HL-60/S4 treated with retinoic acid at 250 ng/mL for 4 days and 3 days (cell line): Measurements from ENCODE around the gene ACTL6B.
"Not testable (repeated sequence)": the region's sequence is repeated elsewhere in the genome, so short reads cannot be mapped to it uniquely, and the experiment has no call there.

ENCODE experiments used
- in situ Hi-C: fragments of 300-500 bp; cut with MboI; formaldehyde crosslinking; loops from 2 replicates; pipeline ENCODE4 v1.7.0; 2022; ENCODE audit warnings: low sequenced_read_pairs

The ACTL6B gene

GRCh38 chr7:100673302-100673941 is 17.2 kb upstream of the ACTL6B start, which contains the start of gene GNB2:
TSS of gene GNB2 (plus strand) at chr7:100673740. CDS start at chr7:100676266, 2,526 bp downstream.
- in situ Hi-C loops = no loop called here

- in situ Hi-C loops = no loop called here
Measured at GRCh38 chr7:100671353-100672327, 15.4 kb upstream of the ACTL6B start.

DNA sequence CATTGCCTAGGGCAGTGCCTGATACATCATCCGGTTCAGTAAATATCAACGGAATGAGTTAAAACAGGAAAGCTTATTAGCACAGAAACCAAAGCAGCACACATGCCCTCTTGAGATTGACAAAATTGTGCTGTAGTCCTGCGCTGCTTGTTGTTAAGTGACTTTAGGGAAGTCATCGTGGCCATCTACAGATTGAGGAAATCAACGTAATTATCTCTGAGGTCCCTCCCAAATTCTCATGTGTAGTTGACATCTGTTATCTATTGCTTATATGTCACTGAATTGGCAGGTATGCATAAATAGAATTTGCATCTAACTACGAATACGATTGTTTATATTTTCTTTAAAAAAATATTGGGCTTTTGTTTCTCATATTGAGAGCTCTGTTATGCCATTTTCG is 13.8 kb upstream of the ACTL6B start:
- in situ Hi-C loops = no loop called here

- in situ Hi-C loops = not testable (repeated sequence)
Measured at GRCh38 chr7:100669106-100669505, 12.9 kb upstream of the ACTL6B start.

- in situ Hi-C loops = no loop called here
Measured at GRCh38 chr7:100668069-100668449, 11.8 kb upstream of the ACTL6B start.

DNA sequence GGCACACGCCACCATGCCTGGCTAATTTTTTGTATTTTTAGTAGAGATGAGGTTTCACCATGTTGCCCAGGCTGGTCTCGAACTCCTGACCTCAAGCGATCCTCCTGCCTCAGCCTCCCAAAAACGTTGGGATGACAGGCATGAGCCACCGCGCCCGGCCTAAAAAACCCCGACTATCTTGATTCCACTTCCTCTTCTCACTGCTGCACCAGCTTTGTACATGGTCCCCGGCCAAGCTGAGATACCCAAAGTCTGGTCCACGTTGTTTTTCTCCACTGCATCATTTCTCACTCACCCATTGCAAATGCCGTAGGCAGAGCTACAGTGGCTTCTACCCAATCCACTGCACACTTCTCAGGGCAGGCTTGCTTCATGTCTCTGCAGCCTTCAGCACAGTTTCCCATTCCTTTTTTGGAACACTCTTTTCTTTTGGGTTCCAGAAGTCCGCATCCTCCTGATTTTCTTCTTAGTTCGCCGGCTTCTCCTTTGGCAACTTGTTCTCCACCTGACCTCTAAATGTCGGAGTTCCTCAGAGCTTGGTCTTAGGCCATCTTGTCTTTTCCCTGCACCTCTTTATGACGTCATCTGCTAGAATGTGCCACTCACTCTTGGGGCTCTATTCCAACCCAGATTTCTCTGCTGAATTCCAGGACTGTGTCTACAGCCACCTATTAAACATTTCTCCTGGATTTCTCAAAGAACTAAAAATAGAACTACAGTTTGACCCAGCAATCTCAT is 11.3 kb upstream of the ACTL6B start:
- in situ Hi-C loops = no loop called here

GRCh38 chr7:100665168-100665726 is 9.0 kb upstream of the ACTL6B start:
- in situ Hi-C loops = no loop called here

GRCh38 chr7:100662194-100662776 is 6.0 kb upstream of the ACTL6B start:
- in situ Hi-C loops = not testable (repeated sequence)

DNA sequence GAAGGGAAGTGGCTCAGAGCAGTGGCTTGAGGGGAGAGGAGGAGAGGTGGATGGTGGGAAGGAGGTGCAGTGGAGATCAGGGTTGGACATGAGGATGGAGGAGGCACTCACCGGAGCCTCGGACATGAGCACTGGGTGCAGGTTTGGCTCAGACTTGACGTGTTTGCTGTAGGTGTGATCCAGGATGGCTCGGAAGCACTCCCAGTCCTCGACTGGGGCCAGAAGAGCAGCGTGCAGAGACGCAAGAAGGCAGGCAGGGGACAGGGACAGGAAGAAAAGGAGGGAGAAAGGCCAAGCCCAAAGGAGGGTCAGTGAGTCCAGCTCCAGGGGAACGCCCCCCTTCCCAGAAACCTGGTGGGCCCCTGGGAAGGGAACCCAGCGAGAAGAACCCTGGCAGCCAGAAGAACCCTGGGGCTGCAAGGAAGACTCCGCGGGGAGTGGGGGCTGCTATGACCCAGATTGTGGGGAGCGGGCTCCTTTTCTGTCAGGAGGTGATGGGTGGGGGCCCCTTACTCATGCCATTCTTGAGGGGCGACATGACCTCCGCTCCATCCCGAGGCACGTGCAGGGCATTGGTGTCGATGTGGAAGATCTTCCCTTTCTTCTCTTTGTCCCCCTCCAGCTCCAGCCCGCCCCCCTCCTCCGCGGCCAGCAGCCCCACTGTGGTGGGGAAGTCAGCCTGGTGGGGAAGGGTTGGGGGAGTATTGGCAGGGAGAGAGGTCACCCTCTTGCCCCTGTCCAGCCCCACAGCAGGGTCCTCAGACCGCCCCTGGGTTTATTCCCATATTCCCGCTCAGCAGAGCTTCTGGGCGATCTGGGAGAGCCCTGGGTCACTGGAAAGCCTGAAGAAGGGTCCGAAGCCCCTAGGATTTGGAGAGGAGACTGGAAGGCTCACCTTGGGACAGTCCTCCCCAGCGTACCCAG is 1.1 kb downstream of the ACTL6B start:
- in situ Hi-C loops = no loop called here

DNA sequence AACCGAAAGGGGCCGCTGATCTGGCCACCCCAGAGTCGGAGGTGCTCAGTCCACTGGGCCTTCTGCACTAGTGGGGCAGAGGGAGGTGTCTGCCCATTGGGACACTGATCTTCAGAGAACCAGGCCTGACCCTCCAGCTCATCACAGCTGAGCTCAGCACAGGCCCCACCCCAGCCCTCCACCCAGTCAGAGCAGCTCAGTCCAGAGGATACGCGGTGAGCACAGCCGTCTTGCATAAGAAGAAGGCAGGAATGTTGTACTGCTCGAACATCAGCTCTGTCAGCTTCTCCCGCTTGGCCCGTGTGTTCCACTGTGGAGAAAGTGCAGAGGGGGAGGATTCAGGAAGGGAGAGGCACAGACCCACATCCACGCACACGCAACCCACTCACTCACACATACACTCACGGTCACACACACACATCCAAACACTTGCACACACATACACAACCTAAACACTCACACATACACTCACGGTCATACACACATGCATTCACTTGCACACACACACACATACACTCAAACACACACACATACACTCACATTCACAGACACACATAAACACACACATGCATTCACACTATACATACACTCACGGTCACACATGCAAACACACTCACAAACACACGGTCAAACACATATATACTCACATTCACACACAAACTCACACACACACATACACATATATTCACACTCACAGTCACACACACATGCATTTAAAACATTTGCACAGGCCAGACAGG is 6.3 kb downstream of the ACTL6B start:
- in situ Hi-C loops = no loop called here

DNA sequence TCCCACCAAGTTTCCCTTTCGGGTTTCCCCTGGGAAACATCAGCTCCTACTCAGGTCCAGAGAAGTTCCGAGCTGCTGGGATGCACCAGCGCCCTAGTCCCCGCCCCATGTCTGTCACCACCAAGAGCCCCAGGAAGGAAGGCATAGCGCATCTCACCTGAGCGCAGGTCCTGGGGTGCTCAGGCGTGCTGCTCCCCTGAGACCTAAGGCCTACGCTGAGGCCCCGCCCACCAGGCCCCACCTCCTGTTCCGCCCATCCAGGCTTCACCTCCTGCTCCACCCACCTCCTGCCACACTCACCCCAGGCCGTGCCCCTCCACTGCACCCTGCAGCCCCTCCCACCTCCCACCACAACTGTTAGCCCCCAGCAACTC is 13.7 kb downstream of the ACTL6B start:
- in situ Hi-C loops = no loop called here

GRCh38 chr7:100641860-100642533 is 14.3 kb downstream of the ACTL6B start:
- in situ Hi-C loops = no loop called here

- in situ Hi-C loops = no loop called here
Measured at GRCh38 chr7:100641463-100641859, 14.8 kb downstream of the ACTL6B start, which contains the start of gene TFR2. TSS of gene TFR2 (minus strand) at chr7:100641552. CDS start at chr7:100641509, 43 bp downstream.

DNA sequence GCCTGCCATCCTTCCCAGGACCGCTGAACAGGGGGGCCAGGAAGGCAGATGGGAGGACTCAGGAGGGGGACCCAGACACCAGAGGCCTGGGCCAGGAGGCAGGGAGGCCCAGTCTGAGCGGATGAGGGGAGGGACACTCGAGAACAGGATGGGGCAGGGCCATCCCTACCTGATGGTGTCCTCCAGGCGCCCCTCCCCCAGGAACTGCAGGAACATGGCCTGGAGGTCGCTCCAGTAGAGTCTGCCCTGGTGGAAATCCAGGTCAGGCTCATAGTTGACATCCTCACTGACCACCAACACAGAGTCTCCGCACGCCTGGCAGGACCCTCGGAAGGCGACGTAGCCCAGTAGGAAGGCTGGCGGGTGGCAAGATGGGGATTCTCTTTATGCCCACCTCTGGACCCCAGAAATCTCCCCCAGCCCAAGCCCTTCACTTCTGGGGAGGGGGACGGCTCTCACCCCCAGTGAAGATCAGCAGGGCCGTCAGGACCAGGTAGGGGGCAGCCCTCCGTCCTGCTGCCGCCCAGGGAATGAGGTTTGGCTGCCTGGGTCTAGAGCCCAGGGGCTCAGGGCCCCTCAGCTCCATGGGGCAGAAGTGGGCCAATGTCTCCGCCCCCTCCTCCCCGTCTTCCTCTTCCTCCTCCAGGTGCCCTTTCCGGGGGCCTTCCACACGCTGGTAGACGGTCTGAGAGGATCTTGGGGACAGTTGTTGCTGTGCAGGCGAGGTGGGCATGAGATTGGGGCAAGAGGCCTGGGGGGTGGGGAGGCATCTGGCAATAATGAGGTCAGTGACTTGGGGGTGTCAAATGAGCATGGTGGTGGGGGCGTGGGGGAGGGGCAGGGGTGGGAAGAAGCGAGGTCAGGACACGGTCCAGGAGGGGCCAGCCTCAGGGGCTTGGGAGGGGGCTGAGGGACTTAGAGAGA is 15.5 kb downstream of the ACTL6B start:
- in situ Hi-C loops = no loop called here

DNA sequence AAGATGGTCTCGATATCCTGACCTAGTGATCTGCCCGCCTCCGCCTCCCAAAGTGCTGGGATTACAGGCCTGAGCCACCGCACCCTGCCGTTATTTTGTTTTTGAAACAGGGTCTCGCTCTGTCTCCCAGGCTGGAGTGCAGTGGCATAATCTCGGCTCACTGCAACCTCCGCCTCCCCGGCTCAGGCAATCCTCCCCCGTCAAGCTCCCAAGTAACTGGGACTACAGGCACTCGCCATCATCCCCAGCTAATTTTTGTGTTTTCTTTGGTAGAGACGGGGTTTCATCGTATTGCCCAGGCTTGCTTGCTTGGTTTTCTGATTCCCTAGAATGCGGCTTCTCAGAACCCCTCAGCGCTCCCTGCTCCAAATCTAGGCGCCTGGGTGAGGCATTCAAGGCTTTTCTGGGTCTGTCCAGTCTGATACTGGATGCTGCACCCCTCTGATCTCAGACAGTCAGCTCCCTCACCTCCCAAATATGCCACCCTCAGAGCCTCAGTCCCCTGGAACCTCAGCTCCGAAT is 16.2 kb downstream of the ACTL6B start:
- in situ Hi-C loops = no loop called here

DNA sequence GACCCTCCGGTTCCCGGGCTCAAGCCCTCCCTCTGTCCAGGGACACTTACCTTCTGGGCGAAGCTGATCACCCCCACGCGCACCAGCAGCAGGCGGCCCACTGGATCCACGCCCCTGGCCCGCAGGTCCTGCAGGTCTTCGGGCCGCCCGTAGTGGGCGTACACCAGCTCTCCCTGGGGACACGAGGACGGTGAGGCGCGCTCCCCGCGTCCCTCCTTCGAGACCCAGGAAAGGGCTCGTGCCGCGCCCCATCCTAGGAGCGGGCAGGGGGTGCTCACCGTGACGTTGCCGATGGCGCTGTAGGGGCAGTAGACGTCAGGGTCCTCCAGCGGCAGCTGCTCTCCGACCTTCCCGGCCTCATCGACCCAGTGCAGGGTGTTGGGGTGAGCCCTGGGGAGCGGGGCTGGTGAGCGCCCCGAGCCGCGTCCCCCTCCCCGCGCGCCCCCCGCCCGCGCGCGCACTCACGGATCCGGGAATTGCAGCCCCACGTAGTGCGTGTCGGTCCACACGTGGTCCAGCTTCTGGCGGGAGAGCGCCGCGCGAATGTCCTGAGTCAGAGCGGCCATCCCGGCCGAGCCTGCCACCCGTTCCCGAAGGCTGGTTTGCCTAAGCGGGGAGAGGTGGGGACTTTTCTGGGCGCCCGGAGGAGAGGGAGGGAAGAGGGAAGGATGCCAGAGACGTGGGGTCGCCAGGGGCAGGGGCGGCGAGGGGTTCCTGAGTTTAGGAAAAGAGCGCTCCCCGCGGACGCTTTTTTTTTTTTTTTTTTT is 23.1 kb downstream of the ACTL6B start:
- in situ Hi-C loops = no loop called here
